Activated T-cell treated with anti-CD3 and anti-CD28 coated beads, Interleukin-2, amount 50 U/mL, for 72 hours (primary cell): ENCODE results near the gene LCN10. TPM values are rescaled to one million over a fixed set of nuclear protein-coding genes. Genes with fewer than 3 reads are reported as not detected.

ENCODE experiments used
- ATAC-seq, 2 donors: fragments of 150-1000 bp; cut with Tn5 transposase; replicated peaks in 1 of 2; 2 replicates each; pipeline ENCODE4 v1.10.0; 2021; ENCODE audit warnings: moderate library complexity in 2 of 2, mild to moderate bottlenecking in 1 of 2
- DNase-seq, 2 donors: peaks; one replicate each; pipeline ENCODE4 v3.0.0; 2021 to 2022; ENCODE audit warnings: mixed read lengths in 1 of 2
- H3K27ac Mint-ChIP-seq: one replicate; pipeline ENCODE4 v1.8.0; 2022; ENCODE audit warnings: mild to moderate bottlenecking, moderate library complexity, mixed read lengths
- H3K27me3 Mint-ChIP-seq: one replicate; pipeline ENCODE4 v1.8.0; 2022; ENCODE audit warnings: low read depth, mixed read lengths
- H3K36me3 Mint-ChIP-seq, 2 donors: one replicate each; pipeline ENCODE4 v1.8.0; 2022; ENCODE audit warnings: mixed read lengths in 2 of 2, mild to moderate bottlenecking in 1 of 2; ENCODE audit not compliant: insufficient read depth in 2 of 2
- H3K4me1 Mint-ChIP-seq: one replicate; pipeline ENCODE4 v1.8.0; 2022; ENCODE audit warnings: low read depth, mixed read lengths
- H3K4me3 Mint-ChIP-seq, 2 donors: one replicate each; pipeline ENCODE4 v1.8.0; 2022; ENCODE audit warnings: mild to moderate bottlenecking in 2 of 2, mixed read lengths in 2 of 2, moderate library complexity in 2 of 2
- H3K9me3 Mint-ChIP-seq, 2 donors: one replicate each; pipeline ENCODE4 v1.8.0; 2022; ENCODE audit warnings: mixed read lengths in 2 of 2
- total RNA-seq, 2 donors: library from RNA; stranded (reverse); gene quantifications; one replicate each; pipeline ENCODE4 v1.2.3, GENCODE V29; 2022

The LCN10 gene
- total RNA-seq, 2 donors from 2014 or later: 0.21 to 0.70 TPM

DNA sequence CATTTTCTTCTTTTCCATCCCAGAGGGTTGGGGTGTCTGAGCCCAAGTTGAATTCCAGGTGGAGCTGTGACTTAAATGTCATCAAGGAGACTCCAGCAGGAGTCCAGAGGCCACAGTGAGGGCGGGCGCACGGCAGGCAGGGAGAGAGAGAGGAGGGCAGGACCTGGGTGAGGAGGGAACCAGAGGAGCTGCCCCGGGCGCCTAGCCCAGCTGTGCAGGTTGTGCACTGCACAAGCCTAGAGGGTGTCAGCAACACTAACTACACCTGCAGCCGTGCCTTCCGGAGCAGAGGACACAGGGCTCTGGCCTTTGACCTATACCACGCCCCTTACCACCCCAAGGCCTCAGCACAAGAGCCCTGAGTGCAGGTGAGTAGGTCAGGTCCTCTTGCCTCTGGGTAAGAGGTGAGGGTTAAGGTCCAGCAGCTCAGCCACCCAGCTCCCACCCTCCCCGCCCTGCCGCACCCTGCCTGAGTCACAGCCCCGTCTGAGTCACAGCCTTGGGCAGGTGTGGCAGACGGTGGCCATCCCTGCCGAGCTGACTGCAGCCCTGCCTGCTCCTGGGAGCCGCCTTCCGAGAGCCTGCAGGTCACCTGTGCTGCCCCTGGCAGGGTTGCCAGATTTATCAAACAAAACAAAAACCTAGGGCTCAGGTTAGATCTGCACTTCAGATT lies 49.1 kb downstream of the LCN10 start:
- ATAC-seq (peak; percentile 58 to 73), DNase-seq (peak in 1 of 2 donors; percentile 43)
- Mint-ChIP-seq H3K4me3 (no peak overlapping the region), H3K4me1 (no peaks in the 10 kb centered on the region), H3K36me3 (no peaks in the 10 kb centered on the region), H3K27me3 (peaks cover 8% of the 10 kb centered on the region), H3K27ac (no peak overlapping the region), H3K9me3 (no peaks in the 10 kb centered on the region)

GRCh38 chr9:136693135-136693489 lies 49.6 kb downstream of the LCN10 start:
- H3K36me3 Mint-ChIP-seq: no peaks in the 10 kb centered on the region
- no peaks in the 10 kb centered on the region for H3K9me3 Mint-ChIP-seq
- H3K4me1 Mint-ChIP-seq: no peaks in the 10 kb centered on the region
- DNase-seq (no peak), ATAC-seq (no peak)
- no peak overlapping the region for H3K27ac Mint-ChIP-seq
- peaks cover 5% of the 10 kb centered on the region for H3K27me3 Mint-ChIP-seq
- no peak overlapping the region for H3K4me3 Mint-ChIP-seq

DNA sequence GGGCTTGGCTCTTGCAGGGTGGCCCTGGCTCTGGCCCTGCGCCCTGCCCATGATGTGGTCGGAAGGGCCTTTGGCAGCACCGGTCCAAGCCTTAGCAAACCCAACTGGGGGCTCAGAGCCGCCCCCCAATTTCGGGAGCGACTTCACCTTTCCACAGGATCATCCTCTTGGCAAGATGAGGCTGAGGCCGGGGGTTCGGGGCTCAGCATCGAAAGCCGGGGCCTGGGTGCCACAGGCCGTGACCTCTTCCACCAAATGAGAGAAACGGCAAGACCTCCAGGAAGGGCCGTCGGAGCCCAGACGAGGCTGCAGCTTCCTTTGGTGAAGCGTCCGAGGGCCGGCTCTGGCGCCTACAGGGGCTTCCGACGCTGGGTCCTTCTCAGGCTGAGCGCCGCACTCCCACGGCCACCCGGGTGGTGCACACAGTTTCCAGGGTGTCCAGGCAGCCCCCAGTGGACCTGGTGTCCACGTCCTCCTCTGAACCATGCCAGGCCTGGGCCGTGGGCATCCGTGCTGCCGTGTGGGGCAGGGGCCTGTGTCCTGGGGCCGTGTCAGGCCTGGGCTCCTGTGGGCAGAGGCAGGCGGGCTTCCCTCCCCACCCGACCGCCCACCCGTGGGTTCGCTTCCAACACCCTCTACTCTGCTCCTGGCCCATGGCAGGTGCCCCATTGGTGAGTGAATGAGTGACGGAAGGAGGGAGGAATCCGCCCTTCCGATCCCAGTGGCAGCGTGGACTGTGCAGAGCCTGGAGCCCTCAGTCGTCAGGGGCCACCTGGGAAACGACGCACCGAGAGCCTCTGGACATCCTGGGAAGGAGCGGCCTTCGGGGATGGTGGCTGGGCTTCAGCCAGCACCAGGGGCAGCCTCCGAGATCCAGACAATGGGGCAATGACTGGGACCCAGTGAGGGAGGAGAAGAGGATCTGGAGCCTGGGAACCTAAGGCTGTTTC lies 50.3 kb downstream of the LCN10 start:
- Mint-ChIP-seq H3K4me3 (no peak overlapping the region), H3K9me3 (no peaks in the 10 kb centered on the region), H3K27me3 (peaks cover 5% of the 10 kb centered on the region), H3K4me1 (no peaks in the 10 kb centered on the region), H3K36me3 (no peaks in the 10 kb centered on the region), H3K27ac (no peak overlapping the region)
- DNase-seq: no peak
- no peak for ATAC-seq

- ATAC-seq (no peak), DNase-seq (no peak)
- Mint-ChIP-seq H3K4me3 (no peak overlapping the region), H3K36me3 (no peaks in the 10 kb centered on the region), H3K4me1 (no peaks in the 10 kb centered on the region), H3K9me3 (no peaks in the 10 kb centered on the region), H3K27ac (no peak overlapping the region), H3K27me3 (no peaks in the 10 kb centered on the region)
Measured at GRCh38 chr9:136691316-136692184, 51.2 kb downstream of the LCN10 start.

DNA sequence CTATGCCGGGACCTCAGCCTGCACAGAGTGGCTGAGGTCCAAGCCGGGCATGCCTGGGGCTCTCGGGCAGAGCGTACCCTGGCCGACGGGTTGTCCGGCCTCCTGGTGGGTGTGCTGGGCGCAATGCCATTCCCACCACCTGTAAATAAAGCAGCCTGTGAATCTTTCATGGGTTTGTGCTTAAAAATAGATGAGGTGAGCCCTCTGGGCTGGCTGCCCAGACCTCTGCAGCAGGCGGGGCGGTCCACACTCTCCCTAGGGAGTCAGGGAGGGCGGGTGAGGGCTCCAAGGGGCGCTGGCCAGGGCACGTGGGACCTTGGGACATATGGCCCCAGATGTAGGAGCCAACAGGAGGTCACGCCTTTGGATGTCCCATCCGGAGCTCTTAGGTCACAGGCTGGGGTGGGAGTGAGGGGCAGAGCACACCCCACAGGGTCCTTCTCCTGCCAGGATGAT lies 51.9 kb downstream of the LCN10 start:
- Mint-ChIP-seq H3K4me3 (no peak overlapping the region), H3K27me3 (no peaks in the 10 kb centered on the region), H3K27ac (no peak overlapping the region), H3K9me3 (no peaks in the 10 kb centered on the region), H3K4me1 (peaks cover 3% of the 10 kb centered on the region), H3K36me3 (no peaks in the 10 kb centered on the region)
- ATAC-seq: no peak
- no peak for DNase-seq

DNA sequence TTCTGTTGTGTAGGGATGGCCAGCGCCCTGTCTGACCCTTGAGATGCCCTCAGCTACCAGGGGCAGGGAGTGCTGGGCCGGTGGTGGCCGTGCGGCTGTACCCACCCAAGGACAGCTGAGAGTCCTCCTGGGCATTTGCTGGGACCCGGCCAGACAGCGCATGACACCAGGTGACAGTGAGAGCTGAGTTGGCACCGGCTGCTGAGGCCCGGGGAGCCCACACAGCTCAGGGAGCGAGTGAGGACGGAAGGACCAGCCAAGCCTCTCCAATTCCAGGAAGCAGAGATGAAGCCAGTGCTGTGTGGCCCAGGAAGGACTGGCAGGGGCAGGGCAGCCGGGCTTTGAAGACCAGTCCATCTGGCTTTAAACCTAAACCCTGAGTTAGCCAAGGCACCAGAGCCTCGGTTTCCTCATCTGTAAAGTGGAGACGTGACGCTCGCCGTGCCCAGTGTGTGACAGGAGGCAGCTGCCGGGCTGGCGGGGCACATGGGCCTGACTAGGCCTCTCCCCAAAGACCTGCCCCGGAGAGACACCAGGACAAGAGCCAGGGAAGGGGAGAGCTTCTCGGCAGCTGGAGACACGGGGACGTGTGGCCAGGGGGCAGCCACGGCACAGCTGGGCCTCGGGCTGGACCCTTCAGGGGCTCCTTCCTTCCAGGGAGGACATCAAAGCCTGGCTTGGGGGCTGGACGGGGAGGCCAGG lies 52.5 kb downstream of the LCN10 start:
- peaks cover 4% of the 10 kb centered on the region for H3K4me1 Mint-ChIP-seq
- no peak overlapping the region for H3K27ac Mint-ChIP-seq
- H3K9me3 Mint-ChIP-seq: no peaks in the 10 kb centered on the region
- no peaks in the 10 kb centered on the region for H3K27me3 Mint-ChIP-seq
- no peak for ATAC-seq
- H3K4me3 Mint-ChIP-seq: no peak overlapping the region
- no peaks in the 10 kb centered on the region for H3K36me3 Mint-ChIP-seq
- no peak for DNase-seq

GRCh38 chr9:136689108-136689460 lies 53.7 kb downstream of the LCN10 start:
- Mint-ChIP-seq H3K27ac (no peak overlapping the region), H3K4me1 (peaks cover 4% of the 10 kb centered on the region), H3K4me3 (peak overlapping the region in 1 of 2 donors; percentile 57), H3K27me3 (no peaks in the 10 kb centered on the region), H3K36me3 (no peaks in the 10 kb centered on the region), H3K9me3 (no peaks in the 10 kb centered on the region)
- ATAC-seq (no peak), DNase-seq (no peak)

DNA sequence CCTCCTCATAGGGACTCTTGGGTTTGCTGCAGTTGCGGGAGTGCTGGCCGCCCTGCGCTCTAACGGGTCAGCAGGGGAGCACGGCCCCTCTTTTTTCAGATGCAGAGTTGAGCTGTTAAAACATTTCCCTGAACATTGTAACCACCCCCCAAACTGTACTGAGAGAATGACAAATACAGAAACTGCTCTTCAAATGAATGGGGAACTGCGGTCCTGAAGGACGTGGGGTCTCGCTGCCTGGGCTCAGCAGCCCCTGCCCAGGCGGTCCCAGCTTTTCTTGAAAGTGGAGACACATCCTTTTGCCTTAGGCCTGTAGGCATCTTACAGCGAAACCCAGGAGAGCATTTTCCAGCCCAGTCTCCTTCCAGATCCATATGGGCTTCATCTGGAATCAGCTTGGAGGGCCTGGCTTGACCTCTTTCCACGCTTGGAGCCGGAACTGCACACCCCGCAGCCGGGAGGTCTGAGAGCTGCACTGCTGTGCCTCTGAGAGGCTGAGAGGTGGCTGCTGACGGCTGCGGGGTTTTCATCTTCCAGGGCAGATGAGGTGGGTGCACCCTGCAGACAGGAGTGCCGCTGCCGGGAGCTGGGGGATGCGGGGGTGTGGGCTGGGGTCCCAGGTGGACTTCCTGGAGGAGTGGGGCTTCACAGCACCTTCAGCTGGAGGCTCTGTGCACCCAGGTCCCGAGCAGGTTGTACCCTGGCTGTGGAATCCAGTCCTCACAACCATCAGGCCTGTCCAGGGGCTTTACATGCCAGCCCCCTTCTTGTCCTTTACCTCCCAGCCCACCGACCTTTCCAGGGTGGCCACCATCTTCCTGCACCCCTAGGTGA lies 54.2 kb downstream of the LCN10 start:
- Mint-ChIP-seq H3K27ac (no peak overlapping the region), H3K4me1 (peaks cover 4% of the 10 kb centered on the region), H3K36me3 (no peaks in the 10 kb centered on the region), H3K9me3 (no peaks in the 10 kb centered on the region), H3K4me3 (peak overlapping the region; percentile 40 to 57), H3K27me3 (no peaks in the 10 kb centered on the region)
- no peak for DNase-seq
- no peak for ATAC-seq

Other genes with a start within 250 kb of the LCN10 start
- gene NOTCH1, start 196.9 kb downstream of the LCN10 start, total RNA-seq: 10 to 100 TPM; 71.6 to 84.2 TPM
- 1 to 10 TPM in 1 of 2 donors, under 1 TPM in 1; 0.93 to 1.1 TPM for gene EGFL7, start 80.0 kb downstream of the LCN10 start, total RNA-seq
- 10 to 100 TPM; 18.3 to 19.2 TPM for gene AGPAT2, start 55.5 kb downstream of the LCN10 start, total RNA-seq
- gene DIPK1B, start 30.4 kb downstream of the LCN10 start, total RNA-seq: under 1 TPM; 0.67 to 0.72 TPM
- not detected for gene LCN6, start 5.6 kb upstream of the LCN10 start, total RNA-seq
- not detected for gene LCN8, start 15.3 kb upstream of the LCN10 start, total RNA-seq
- gene LCN15, start 21.6 kb upstream of the LCN10 start, total RNA-seq: not detected
- 10 to 100 TPM; 18.7 to 20.9 TPM for gene TMEM141, start 48.4 kb upstream of the LCN10 start, total RNA-seq
- gene CCDC183, start 53.4 kb upstream of the LCN10 start, total RNA-seq: under 1 TPM; 0.46 to 0.72 TPM
- gene RABL6, start 65.0 kb upstream of the LCN10 start, total RNA-seq: 10 to 100 TPM; 65.7 to 66.8 TPM
- 1 to 10 TPM; 5.3 to 5.7 TPM for gene AJM1, start 99.5 kb upstream of the LCN10 start, total RNA-seq
- gene PHPT1, start 106.5 kb upstream of the LCN10 start, total RNA-seq: 100 to 1,000 TPM in 1 of 2 donors, 10 to 100 TPM in 1; 95.7 to 111 TPM
- 10 to 100 TPM; 11.7 to 14.8 TPM for gene MAMDC4, start 109.4 kb upstream of the LCN10 start, total RNA-seq
- gene EDF1, start 123.4 kb upstream of the LCN10 start, total RNA-seq: 100 to 1,000 TPM; 254 to 267 TPM
- gene TRAF2, start 143.6 kb upstream of the LCN10 start, total RNA-seq: 10 to 100 TPM; 53.5 to 73.3 TPM
- gene FBXW5, start 201.8 kb upstream of the LCN10 start, total RNA-seq: 10 to 100 TPM; 67.7 to 74.9 TPM
- 1 to 10 TPM; 2.6 to 3.4 TPM for gene C8G, start 202.3 kb upstream of the LCN10 start, total RNA-seq
- gene LCN12, start 209.3 kb upstream of the LCN10 start, total RNA-seq: 1 to 10 TPM; 1.0 to 1.4 TPM
- gene PTGDS, start 234.6 kb upstream of the LCN10 start, total RNA-seq: not detected
- not detected for gene LCNL1, start 240.1 kb upstream of the LCN10 start, total RNA-seq
- gene PAXX, start 249.5 kb upstream of the LCN10 start, total RNA-seq: 10 to 100 TPM; 51.8 to 56.9 TPM